Mesothelial cell of epicardium (in vitro differentiated cells): Measurements from ENCODE around the gene OR2J1. TPM values are rescaled to one million over a fixed set of nuclear protein-coding genes. Genes with fewer than 3 reads are reported as not detected.
"Not testable (repeated sequence)": the region's sequence is repeated elsewhere in the genome, so short reads cannot be mapped to it uniquely, and the experiment has no call there.

Experiments used
- DNase-seq, 2 experiments: peaks; one replicate each; pipeline ENCODE4 v3.0.0; 2021; ENCODE audit warnings: low spot score in 2 of 2; ENCODE audit not compliant: unreplicated experiment in 2 of 2
- H3K27ac Mint-ChIP-seq: 2 replicates; pipeline ENCODE4 v1.8.0; 2021; ENCODE audit warnings: mixed read lengths
- H3K27me3 Mint-ChIP-seq: 2 replicates; pipeline ENCODE4 v1.8.0; 2021; ENCODE audit warnings: low read depth, mixed read lengths
- H3K36me3 Mint-ChIP-seq: 2 replicates; pipeline ENCODE4 v1.8.0; 2021; ENCODE audit warnings: mixed read lengths
- H3K4me1 Mint-ChIP-seq: 2 replicates; pipeline ENCODE4 v1.8.0; 2021; ENCODE audit warnings: mixed read lengths
- H3K4me3 Mint-ChIP-seq: 2 replicates; pipeline ENCODE4 v1.8.0; 2021; ENCODE audit warnings: mild to moderate bottlenecking, moderate library complexity, mixed read lengths
- H3K9me3 Mint-ChIP-seq: 2 replicates; pipeline ENCODE4 v1.8.0; 2021; ENCODE audit warnings: mixed read lengths
- total RNA-seq: library from RNA; stranded (reverse); gene quantifications from 3 replicates; pipeline ENCODE4 v1.2.1, GENCODE V29; 2021
- TF ChIP-seq, protein P1 (sequence below): fragments of 200-600 bp; sonication (generic); IDR thresholded peaks from one replicate; pipeline ENCODE4 v1.5.0; 2021; ENCODE audit warnings: antibody characterized with exemption; ENCODE audit not compliant: unreplicated experiment

OR2J1 gene
- total RNA-seq, 1 donor from 2014 or later: not detected

DNA sequence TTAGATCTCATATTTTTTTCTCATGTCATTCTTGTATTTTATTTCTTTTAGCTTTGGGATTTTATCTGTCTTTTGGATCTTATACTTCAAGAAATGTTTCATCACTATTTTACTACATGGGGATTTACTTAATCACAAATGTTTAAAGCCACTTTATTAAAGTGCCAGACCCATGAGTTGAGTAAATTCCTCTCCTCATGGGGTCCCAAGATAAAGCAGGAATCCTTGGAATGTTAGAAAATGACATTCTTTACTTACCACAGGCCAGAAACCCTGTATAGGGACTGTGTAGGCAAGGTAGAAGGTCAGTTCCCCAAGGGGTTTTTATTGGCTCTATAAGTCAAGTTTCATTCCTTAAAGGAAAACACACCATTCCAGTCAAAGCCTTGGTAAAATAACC lies 43.0 kb downstream of the OR2J1 start:
- H3K27me3 Mint-ChIP-seq: peaks cover 5% of the 10 kb centered on the region
- no peak overlapping the region for H3K4me3 Mint-ChIP-seq
- TF ChIP-seq, protein P1, sequence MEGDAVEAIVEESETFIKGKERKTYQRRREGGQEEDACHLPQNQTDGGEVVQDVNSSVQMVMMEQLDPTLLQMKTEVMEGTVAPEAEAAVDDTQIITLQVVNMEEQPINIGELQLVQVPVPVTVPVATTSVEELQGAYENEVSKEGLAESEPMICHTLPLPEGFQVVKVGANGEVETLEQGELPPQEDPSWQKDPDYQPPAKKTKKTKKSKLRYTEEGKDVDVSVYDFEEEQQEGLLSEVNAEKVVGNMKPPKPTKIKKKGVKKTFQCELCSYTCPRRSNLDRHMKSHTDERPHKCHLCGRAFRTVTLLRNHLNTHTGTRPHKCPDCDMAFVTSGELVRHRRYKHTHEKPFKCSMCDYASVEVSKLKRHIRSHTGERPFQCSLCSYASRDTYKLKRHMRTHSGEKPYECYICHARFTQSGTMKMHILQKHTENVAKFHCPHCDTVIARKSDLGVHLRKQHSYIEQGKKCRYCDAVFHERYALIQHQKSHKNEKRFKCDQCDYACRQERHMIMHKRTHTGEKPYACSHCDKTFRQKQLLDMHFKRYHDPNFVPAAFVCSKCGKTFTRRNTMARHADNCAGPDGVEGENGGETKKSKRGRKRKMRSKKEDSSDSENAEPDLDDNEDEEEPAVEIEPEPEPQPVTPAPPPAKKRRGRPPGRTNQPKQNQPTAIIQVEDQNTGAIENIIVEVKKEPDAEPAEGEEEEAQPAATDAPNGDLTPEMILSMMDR: no peak
- no peaks in the 10 kb centered on the region for H3K36me3 Mint-ChIP-seq
- no peaks in the 10 kb centered on the region for H3K4me1 Mint-ChIP-seq
- DNase-seq: no peak
- peaks cover 26% of the 10 kb centered on the region for H3K9me3 Mint-ChIP-seq
- no peak overlapping the region for H3K27ac Mint-ChIP-seq

DNA sequence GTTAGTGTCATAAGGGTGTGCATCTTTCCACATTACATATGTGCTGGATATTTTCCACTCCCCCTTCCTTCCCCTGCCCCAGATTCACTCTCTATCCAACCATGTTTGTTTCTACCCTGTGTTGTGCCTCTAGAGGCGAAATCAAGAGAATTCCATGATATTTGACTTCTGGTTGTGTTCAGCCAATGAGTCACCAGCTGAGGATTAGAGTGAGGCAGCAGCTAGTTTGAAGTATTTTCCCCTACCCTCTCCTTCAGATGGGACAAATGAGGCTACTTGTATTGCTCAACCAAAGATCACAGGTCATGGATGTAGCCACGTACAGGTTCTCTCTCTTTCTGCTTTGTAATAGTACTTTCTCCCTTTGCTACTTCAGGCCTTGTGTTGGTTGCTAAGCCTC lies 46.9 kb downstream of the OR2J1 start:
- Mint-ChIP-seq H3K27ac (no peak overlapping the region), H3K27me3 (peaks cover 2% of the 10 kb centered on the region), H3K4me3 (no peak overlapping the region), H3K4me1 (no peaks in the 10 kb centered on the region), H3K36me3 (no peaks in the 10 kb centered on the region), H3K9me3 (peaks cover 40% of the 10 kb centered on the region)
- TF ChIP-seq, protein P1: no peak
- DNase-seq: no peak

DNA sequence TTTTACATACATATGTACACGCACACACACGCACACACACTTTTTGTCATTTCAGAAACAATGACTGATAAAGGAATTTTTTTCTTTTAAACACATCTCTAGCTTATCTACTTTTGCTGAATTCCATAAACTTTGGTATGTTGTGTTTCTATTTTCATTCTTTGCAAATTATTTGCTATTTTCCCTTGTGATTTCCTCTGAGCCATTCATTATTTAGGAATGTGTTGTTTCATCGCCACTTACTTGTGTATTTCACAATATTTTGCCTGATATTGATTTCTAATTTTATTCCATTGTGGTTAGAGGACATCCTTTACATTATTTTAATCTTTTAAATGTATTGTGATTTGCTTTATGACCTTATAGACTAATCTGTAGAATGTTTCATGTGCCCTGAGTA lies 47.8 kb downstream of the OR2J1 start:
- DNase-seq: no peak
- peaks cover 39% of the 10 kb centered on the region for H3K9me3 Mint-ChIP-seq
- TF ChIP-seq, protein P1: no peak
- H3K36me3 Mint-ChIP-seq: no peaks in the 10 kb centered on the region
- H3K27me3 Mint-ChIP-seq: peaks cover 2% of the 10 kb centered on the region
- H3K4me1 Mint-ChIP-seq: no peaks in the 10 kb centered on the region
- H3K4me3 Mint-ChIP-seq: no peak overlapping the region
- H3K27ac Mint-ChIP-seq: no peak overlapping the region

DNA sequence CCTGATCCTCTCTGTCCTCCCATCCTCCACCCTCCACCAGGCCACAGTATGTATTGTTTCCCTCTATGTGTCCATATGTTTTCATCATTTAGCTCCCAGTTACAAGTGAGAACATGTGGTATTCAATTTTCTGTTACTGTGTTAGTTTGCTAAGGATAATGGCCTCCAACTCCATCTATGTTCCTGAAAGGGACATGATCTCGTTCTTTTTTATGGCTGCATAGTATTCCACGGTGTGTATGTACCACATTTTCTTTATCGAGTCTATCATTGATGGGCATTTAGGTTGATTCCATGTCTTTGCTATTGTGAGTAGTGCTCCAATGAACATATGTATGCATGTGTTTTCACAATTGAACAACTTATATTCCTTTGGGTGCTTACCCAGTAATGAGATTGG lies 50.2 kb downstream of the OR2J1 start:
- H3K9me3 Mint-ChIP-seq: peaks cover 28% of the 10 kb centered on the region
- not testable (repeated sequence) for H3K4me1 Mint-ChIP-seq, H3K4me3 Mint-ChIP-seq, H3K36me3 Mint-ChIP-seq, DNase-seq, H3K27ac Mint-ChIP-seq, H3K27me3 Mint-ChIP-seq

Other genes starting within 250 kb of the OR2J1 start
- gene TRIM27, start 175.5 kb upstream of the OR2J1 start, total RNA-seq: 75.7 to 77.0 TPM (median 76.1 TPM) in 3 replicates
- 2.1 to 2.6 TPM (median 2.3 TPM) in 3 replicates for gene ZNF311, start 94.2 kb upstream of the OR2J1 start, total RNA-seq
- gene OR2W1, start 54.3 kb upstream of the OR2J1 start, total RNA-seq: not detected in 3 replicates
- not detected in 3 replicates for gene OR2B3, start 12.2 kb upstream of the OR2J1 start, total RNA-seq
- 0.07 to 0.16 TPM in 2 of 3 replicates, not detected in the other for gene OR2J3, start 8.6 kb downstream of the OR2J1 start, total RNA-seq
- not detected in 3 replicates for gene OR2J2, start 71.4 kb downstream of the OR2J1 start, total RNA-seq
- not detected in 3 replicates for gene OR14J1, start 202.2 kb downstream of the OR2J1 start, total RNA-seq